ENCODE measurements around the gene ACTR1B.
"Not testable (repeated sequence)": the region's sequence is repeated elsewhere in the genome, so short reads cannot be mapped to it uniquely, and the experiment has no call there.

- TF ChIP-seq, protein P1, sequence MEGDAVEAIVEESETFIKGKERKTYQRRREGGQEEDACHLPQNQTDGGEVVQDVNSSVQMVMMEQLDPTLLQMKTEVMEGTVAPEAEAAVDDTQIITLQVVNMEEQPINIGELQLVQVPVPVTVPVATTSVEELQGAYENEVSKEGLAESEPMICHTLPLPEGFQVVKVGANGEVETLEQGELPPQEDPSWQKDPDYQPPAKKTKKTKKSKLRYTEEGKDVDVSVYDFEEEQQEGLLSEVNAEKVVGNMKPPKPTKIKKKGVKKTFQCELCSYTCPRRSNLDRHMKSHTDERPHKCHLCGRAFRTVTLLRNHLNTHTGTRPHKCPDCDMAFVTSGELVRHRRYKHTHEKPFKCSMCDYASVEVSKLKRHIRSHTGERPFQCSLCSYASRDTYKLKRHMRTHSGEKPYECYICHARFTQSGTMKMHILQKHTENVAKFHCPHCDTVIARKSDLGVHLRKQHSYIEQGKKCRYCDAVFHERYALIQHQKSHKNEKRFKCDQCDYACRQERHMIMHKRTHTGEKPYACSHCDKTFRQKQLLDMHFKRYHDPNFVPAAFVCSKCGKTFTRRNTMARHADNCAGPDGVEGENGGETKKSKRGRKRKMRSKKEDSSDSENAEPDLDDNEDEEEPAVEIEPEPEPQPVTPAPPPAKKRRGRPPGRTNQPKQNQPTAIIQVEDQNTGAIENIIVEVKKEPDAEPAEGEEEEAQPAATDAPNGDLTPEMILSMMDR (IDR thresholded peaks at IDR 0.05) = not testable (repeated sequence)
- not testable (repeated sequence) for TF ChIP-seq EZH2, EZH2phosphoT487 (IDR thresholded peaks at IDR 0.05)
These were observed 40.9 kb downstream of the ACTR1B start for GRCh38 chr2:97622976-97623375.

All from neural progenitor cell (in vitro differentiated cells).